Renal cortical epithelial cell (primary cell): Measurements from ENCODE around the gene COL16A1. TPM values are rescaled to one million over a fixed set of nuclear protein-coding genes. Genes with fewer than 3 reads are reported as not detected.
A peak's percentile ranks its signal among the peaks of the same experiment; 100 is the strongest.

Experiments
- DNase-seq: peaks from one replicate; pipeline ENCODE4 v3.0.0-alpha.2; 2011; ENCODE audit warnings: low read depth
- total RNA-seq: library from RNA; depleted of rRNA; stranded (reverse); fragments of >200 nt; gene quantifications from 2 replicates; pipeline ENCODE4 v1.2.3, GENCODE V29; 2014

Gene COL16A1
- total RNA-seq, 1 donor from 2014 or later = 14.5 TPM

- no peak for DNase-seq
Measured at GRCh38 chr1:31733389-31734219, 29.8 kb upstream of the COL16A1 start.

- DNase-seq = no peak
Measured at GRCh38 chr1:31732751-31733289, 29.0 kb upstream of the COL16A1 start.

GRCh38 chr1:31732343-31732742, 28.5 kb upstream of the COL16A1 start:
- no peak for DNase-seq

- DNase-seq = no peak
Measured at GRCh38 chr1:31731049-31731565, 27.3 kb upstream of the COL16A1 start.

GRCh38 chr1:31730336-31731048, 26.7 kb upstream of the COL16A1 start:
- DNase-seq = no peak

GRCh38 chr1:31727849-31728248, 24.0 kb upstream of the COL16A1 start:
- no peak for DNase-seq

GRCh38 chr1:31727195-31727594, 23.4 kb upstream of the COL16A1 start:
- no peak for DNase-seq

- no peak for DNase-seq
Measured at GRCh38 chr1:31726715-31727114, 22.9 kb upstream of the COL16A1 start.

- peak; percentile 39 for DNase-seq
Measured at GRCh38 chr1:31725777-31726535, 22.1 kb upstream of the COL16A1 start.

- no peak for DNase-seq
Measured at GRCh38 chr1:31725134-31725533, 21.3 kb upstream of the COL16A1 start.

GRCh38 chr1:31723828-31724359, 20.1 kb upstream of the COL16A1 start:
- peak; percentile 65 for DNase-seq

GRCh38 chr1:31718327-31718897, 14.6 kb upstream of the COL16A1 start:
- no peak for DNase-seq

- DNase-seq = no peak
Measured at GRCh38 chr1:31717341-31717740, 13.5 kb upstream of the COL16A1 start.

- DNase-seq = no peak
Measured at GRCh38 chr1:31715873-31716220, 12.0 kb upstream of the COL16A1 start.

GRCh38 chr1:31715087-31715872, 11.5 kb upstream of the COL16A1 start:
- peak; percentile 70 for DNase-seq

GRCh38 chr1:31714442-31715086, 10.7 kb upstream of the COL16A1 start:
- peak; percentile 19 for DNase-seq

GRCh38 chr1:31712630-31713029, 8.8 kb upstream of the COL16A1 start:
- peak; percentile 70 for DNase-seq

- no peak for DNase-seq
Measured at GRCh38 chr1:31712068-31712467, 8.3 kb upstream of the COL16A1 start.

- no peak for DNase-seq
Measured at GRCh38 chr1:31708324-31708723, 4.5 kb upstream of the COL16A1 start.

GRCh38 chr1:31707711-31708110, 3.9 kb upstream of the COL16A1 start:
- DNase-seq = peak; percentile 49
